ENCODE data around the gene POLR2J.

POLR2J gene

DNA sequence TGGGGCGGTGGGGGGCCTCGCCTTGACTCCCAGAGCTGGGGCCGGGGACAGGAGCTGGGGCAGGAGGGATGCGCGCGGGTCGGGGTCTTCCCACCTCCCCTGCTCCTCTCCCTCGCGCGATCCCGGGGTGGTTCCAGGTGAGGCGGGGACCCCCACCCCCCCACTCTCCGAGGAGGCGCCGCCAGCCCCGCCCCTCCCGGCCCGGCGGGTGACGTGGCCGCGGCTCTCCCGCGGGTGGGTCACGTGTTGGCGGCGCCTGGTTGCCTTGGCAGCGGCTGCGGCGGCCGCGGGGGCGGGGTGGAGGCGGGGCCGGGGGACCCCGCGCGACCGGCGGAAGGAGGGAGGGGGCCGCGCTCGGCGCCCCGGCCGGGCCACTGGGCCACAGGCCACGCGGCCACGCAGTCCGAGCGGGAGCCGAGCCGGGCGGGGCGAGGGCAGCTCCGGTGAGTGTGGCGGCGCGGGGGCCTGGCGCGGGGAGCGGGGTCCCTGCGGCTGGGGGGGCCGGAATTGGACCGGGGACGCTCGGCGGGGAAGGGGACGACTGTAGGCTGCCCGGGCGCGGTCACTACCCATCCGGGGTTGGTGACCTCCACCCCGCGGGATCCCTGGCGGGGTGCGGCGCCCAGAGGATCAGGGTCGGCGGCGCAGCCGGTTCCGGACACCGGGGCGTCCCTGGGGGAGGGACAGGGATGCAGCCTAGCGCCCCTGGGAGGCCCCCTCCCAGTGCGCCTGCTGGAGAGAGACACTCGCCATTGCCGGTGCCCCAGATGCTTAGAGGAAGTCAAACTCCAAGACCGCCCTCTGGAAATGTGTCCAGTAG is 45.3 kb downstream of the POLR2J start, which contains the start of gene ORAI2:
TSS of gene ORAI2 (plus strand) at position 357 of the 820 bp plus-strand sequence. CDS start 5,382 bp downstream, outside the sequence.
- no peak for DNase-seq (ENCODE audit: extremely low read depth, low read depth)

DNA sequence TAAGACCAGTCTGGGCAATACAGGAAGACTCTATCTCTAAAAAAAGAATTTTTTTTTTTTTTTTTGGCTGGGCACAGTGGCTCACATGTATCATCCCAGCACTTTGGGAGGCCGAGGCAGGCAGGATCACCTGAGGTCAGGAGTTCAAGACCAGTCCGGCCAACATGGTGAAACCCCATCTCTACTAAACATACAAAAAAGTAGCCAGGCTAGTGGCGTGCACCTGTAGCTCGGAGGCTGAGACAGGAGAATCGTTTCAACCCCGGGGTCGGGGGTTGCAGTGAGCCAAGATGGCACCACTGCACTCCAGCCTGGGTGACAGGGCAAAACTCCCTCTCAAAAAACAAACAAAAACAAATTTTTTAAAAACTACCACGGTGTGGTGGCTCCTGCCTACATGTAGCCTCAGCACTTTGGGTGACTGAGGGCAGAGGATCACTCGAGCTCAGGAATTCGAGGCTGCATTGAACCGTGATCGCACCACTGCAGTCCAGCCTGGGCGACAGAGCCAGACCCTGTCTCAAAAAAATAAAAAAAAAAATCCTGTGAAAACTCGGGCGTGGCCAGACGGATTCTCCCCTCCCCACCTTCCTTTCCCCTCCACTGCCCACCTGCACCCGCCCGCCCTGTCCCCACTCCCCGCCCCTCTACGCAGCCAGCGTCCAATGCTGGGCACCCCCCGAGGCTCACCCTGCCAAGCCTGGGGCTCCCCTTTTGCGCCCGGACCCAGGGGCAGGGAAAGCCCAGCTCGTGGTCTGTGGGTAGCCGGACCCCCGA is 46.1 kb downstream of the POLR2J start:
- no peak for DNase-seq (ENCODE audit: extremely low read depth, low read depth)
- TF ChIP-seq, protein P1, sequence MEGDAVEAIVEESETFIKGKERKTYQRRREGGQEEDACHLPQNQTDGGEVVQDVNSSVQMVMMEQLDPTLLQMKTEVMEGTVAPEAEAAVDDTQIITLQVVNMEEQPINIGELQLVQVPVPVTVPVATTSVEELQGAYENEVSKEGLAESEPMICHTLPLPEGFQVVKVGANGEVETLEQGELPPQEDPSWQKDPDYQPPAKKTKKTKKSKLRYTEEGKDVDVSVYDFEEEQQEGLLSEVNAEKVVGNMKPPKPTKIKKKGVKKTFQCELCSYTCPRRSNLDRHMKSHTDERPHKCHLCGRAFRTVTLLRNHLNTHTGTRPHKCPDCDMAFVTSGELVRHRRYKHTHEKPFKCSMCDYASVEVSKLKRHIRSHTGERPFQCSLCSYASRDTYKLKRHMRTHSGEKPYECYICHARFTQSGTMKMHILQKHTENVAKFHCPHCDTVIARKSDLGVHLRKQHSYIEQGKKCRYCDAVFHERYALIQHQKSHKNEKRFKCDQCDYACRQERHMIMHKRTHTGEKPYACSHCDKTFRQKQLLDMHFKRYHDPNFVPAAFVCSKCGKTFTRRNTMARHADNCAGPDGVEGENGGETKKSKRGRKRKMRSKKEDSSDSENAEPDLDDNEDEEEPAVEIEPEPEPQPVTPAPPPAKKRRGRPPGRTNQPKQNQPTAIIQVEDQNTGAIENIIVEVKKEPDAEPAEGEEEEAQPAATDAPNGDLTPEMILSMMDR (IDR thresholded peaks at IDR 0.05; ENCODE audit: low read depth, low read length, missing control alignments): no peak
- peak overlapping the region; percentile 67 for H3K4me3 ChIP-seq (replicated peaks; ENCODE audit: low read depth, low read length)

More for the DNA sequence above, 45.3 kb downstream of the POLR2J start, which contains the start of gene ORAI2:
- TF ChIP-seq, protein P1 (IDR thresholded peaks at IDR 0.05; ENCODE audit: low read depth, low read length, missing control alignments): no peak
- H3K4me3 ChIP-seq (replicated peaks; ENCODE audit: low read depth, low read length): peak within 1 kb of the TSS; percentile 67

DNA sequence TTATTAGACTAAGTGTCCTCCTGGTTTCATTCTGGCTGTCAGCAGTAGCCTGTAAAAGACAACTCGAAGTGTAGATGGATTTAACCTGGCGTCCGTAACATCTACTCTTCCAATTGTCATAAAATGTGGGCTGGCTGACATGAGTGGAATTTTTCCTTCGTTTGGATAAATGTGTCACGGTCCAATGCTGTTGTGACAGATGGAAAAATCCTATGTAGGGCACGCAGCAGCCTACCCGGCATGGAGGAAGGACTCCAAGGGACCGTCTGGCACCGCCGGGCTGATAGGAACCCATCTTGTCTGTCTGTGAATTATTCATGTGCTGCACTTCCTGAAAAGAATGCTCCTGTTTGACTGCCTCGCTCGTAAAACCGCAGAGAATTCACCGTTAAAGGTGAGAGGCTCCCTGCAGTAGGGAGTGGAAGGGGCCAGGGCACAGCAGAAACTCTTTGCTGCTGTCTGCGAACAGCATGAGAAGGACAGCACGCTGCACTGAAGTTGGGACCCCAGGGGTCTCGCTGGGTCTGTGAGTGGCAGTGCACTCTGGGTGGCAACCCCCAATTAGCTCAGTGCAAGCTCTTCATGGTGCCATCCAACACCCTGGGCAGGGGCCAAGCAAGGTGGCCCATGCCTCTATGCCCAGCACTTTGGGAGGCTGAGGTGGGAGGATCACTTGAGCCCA is 47.0 kb downstream of the POLR2J start:
- DNase-seq (ENCODE audit: extremely low read depth, low read depth): no peak
- TF ChIP-seq, protein P1 (IDR thresholded peaks at IDR 0.05; ENCODE audit: low read depth, low read length, missing control alignments): no peak
- H3K4me3 ChIP-seq (replicated peaks; ENCODE audit: low read depth, low read length): no peak overlapping the region

DNA sequence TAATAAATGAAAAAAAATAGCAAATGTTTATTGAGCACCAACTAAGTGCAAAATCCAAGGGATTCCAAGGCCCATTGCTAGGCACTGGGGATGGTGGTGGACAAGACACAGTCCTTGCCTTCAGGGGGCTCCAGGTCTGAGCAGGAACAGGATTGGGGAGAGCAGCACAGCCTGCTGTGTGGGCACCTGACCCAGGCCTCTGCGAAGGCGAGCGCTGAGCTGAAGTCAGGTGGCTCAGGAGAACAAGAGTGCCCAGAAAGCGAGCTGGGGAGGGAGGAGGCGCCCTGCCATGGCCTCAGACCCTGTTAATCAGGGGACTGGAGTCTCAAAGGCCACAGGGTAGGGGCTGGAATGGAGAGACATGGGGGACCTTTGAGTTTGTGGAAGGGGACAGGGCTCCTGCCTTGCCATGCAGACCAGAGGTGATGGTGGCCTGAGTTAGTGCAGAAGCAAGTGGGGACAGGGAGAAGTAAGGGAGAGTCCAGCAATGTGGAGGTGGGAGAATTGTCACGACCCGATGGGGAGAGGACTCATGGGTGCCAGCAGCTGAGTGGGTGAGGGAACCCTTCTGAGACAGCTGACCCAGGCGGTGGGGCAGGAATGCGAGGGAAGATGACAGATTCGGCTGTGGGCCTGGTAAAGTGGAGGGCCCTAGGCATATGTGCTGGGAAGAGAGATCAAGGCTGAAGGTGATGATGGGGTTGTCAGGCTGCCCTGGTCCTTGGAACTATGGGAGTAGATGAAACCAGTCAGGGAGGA is 49.4 kb downstream of the POLR2J start:
- DNase-seq (ENCODE audit: extremely low read depth, low read depth): no peak
- TF ChIP-seq, protein P1 (IDR thresholded peaks at IDR 0.05; ENCODE audit: low read depth, low read length, missing control alignments): no peak
- no peak overlapping the region for H3K4me3 ChIP-seq (replicated peaks; ENCODE audit: low read depth, low read length)

DNA sequence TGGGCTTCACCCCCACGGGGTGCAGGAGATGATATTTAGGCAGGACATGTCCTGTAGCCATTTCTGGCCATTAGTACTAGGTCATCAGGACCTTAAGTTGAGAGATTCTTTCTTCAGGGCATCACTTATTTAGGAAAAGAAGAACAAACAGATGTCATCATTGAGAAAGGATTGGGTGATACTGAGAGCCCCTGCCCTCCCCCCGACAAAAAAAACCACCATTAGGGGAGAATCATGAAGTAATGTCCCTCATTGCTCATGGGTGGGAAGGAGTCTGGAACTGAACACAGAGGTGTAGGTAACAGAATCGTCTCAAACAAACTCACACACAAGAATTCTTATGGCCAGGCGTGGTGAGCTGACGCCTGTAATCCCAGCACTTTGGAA is 51.7 kb downstream of the POLR2J start:
- DNase-seq (ENCODE audit: extremely low read depth, low read depth): no peak
- TF ChIP-seq, protein P1 (IDR thresholded peaks at IDR 0.05; ENCODE audit: low read depth, low read length, missing control alignments): no peak
- no peak overlapping the region for H3K4me3 ChIP-seq (replicated peaks; ENCODE audit: low read depth, low read length)

All from HFF-Myc (cell line).